H9 (cell line): ENCODE measurements around the gene GAREM1. TPM values are rescaled to one million over a fixed set of nuclear protein-coding genes. Genes with fewer than 3 reads are reported as not detected.

ENCODE experiments used
- DNase-seq: peaks from one replicate; pipeline ENCODE4 v3.0.0-alpha.2; 2017
- H2AFZ ChIP-seq: one replicate; pipeline ENCODE4 v1.6.1; 2013; ENCODE audit warnings: mild to moderate bottlenecking, low read length, control low read depth, moderate library complexity
- H2AK5ac ChIP-seq: 2 replicates; pipeline ENCODE4 v1.6.1; 2013; ENCODE audit warnings: low read length, control low read depth, mixed read lengths; ENCODE audit not compliant: insufficient read length
- H2BK120ac ChIP-seq: one replicate; pipeline ENCODE4 v1.6.1; 2013; ENCODE audit warnings: low read depth, mild to moderate bottlenecking, low read length, control low read depth, inconsistent platforms; ENCODE audit not compliant: poor library complexity, severe bottlenecking
- H2BK12ac ChIP-seq: 2 replicates; pipeline ENCODE4 v1.6.1; 2013; ENCODE audit warnings: low read length, control low read depth, mixed read lengths, low read depth; ENCODE audit not compliant: insufficient read length
- H2BK15ac ChIP-seq: 2 replicates; pipeline ENCODE4 v1.6.1; 2013; ENCODE audit warnings: low read depth, low read length, control low read depth
- H2BK20ac ChIP-seq: one replicate; pipeline ENCODE4 v1.6.1; 2013; ENCODE audit warnings: low read depth, mild to moderate bottlenecking, low read length, control low read depth, inconsistent platforms; ENCODE audit not compliant: poor library complexity, severe bottlenecking
- H2BK5ac ChIP-seq: 2 replicates; pipeline ENCODE4 v1.6.1; 2013; ENCODE audit warnings: low read length, control low read depth, mixed read lengths; ENCODE audit not compliant: insufficient read length
- H3K14ac ChIP-seq: 2 replicates; pipeline ENCODE4 v1.6.1; 2013; ENCODE audit warnings: low read length, control low read depth; ENCODE audit not compliant: insufficient read depth
- H3K18ac ChIP-seq: 2 replicates; pipeline ENCODE4 v1.6.1; 2013; ENCODE audit warnings: low read depth, mild to moderate bottlenecking, mixed read lengths, low read length, control low read depth; ENCODE audit not compliant: insufficient read length
- H3K23ac ChIP-seq: 2 replicates; pipeline ENCODE4 v1.6.1; 2013; ENCODE audit warnings: low read length, control low read depth, mixed read lengths, low read depth; ENCODE audit not compliant: insufficient read length
- H3K23me2 ChIP-seq: 2 replicates; pipeline ENCODE4 v1.6.1; 2013; ENCODE audit warnings: low read depth, mild to moderate bottlenecking, mixed read lengths, low read length, control low read depth; ENCODE audit not compliant: insufficient read length, poor library complexity, severe bottlenecking
- H3K27ac ChIP-seq: 2 replicates; pipeline ENCODE4 v1.5.1; 2013; ENCODE audit warnings: low read length, control low read depth, mixed read lengths, low read depth; ENCODE audit not compliant: insufficient read length
- H3K27me3 ChIP-seq: 2 replicates; pipeline ENCODE4 v1.6.1; 2013; ENCODE audit warnings: low read length, control low read depth, inconsistent platforms; ENCODE audit not compliant: insufficient read depth
- H3K4ac ChIP-seq: 2 replicates; pipeline ENCODE4 v1.6.1; 2013; ENCODE audit warnings: low read depth, mild to moderate bottlenecking, control low read depth, inconsistent platforms, low read length, moderate library complexity
- H3K4me1 ChIP-seq: 2 replicates; pipeline ENCODE4 v1.6.1; 2013; ENCODE audit warnings: low read length, control low read depth, inconsistent platforms; ENCODE audit not compliant: insufficient read depth
- H3K4me2 ChIP-seq: 2 replicates; pipeline ENCODE4 v1.6.1; 2013; ENCODE audit warnings: low read length, control low read depth, mixed read lengths; ENCODE audit not compliant: insufficient read length, insufficient read depth
- H3K56ac ChIP-seq: 2 replicates; pipeline ENCODE4 v1.6.1; 2013; ENCODE audit warnings: low read depth, mild to moderate bottlenecking, mixed read lengths, low read length, control low read depth; ENCODE audit not compliant: insufficient read length
- H3K79me1 ChIP-seq: 2 replicates; pipeline ENCODE4 v1.6.1; 2013; ENCODE audit warnings: low read depth, mild to moderate bottlenecking, moderate library complexity, low read length, control low read depth, inconsistent platforms; ENCODE audit not compliant: insufficient read depth, poor library complexity, severe bottlenecking
- H3K79me2 ChIP-seq: 2 replicates; pipeline ENCODE4 v1.6.1; 2013; ENCODE audit warnings: low read length, control low read depth, inconsistent platforms; ENCODE audit not compliant: insufficient read depth
- H3K9ac ChIP-seq: 2 replicates; pipeline ENCODE4 v1.6.1; 2013; ENCODE audit warnings: low read length, control low read depth, mixed read lengths; ENCODE audit not compliant: insufficient read length; ENCODE audit errors: extremely low read depth
- H3K9me3 ChIP-seq: one replicate; pipeline ENCODE4 v1.6.1; 2013; ENCODE audit warnings: low read depth, low read length, inconsistent platforms; ENCODE audit not compliant: control insufficient read depth
- H3T11ph ChIP-seq: one replicate; pipeline ENCODE4 v1.6.1; 2013; ENCODE audit warnings: mild to moderate bottlenecking, low read length, control low read depth, inconsistent platforms
- H4K20me1 ChIP-seq: one replicate; pipeline ENCODE4 v1.6.1; 2013; ENCODE audit not compliant: control insufficient read depth, insufficient read length, insufficient read depth
- H4K5ac ChIP-seq: 2 replicates; pipeline ENCODE4 v1.6.1; 2013; ENCODE audit warnings: low read depth, mild to moderate bottlenecking, mixed read lengths, low read length, control low read depth; ENCODE audit not compliant: insufficient read length
- H4K8ac ChIP-seq: replicated peaks from 2 replicates; pipeline ENCODE4 v1.6.1; 2013; ENCODE audit warnings: low read length, control low read depth, mixed read lengths, low read depth; ENCODE audit not compliant: insufficient read length
- H4K91ac ChIP-seq: 2 replicates; pipeline ENCODE4 v1.6.1; 2013; ENCODE audit warnings: low read depth, mild to moderate bottlenecking, moderate library complexity, mixed read lengths, low read length, control low read depth; ENCODE audit not compliant: insufficient read length
- H3K27ac Mint-ChIP-seq, 3 experiments: 2 replicates in 2 of 3; 3 replicates in 1 of 3; pipeline ENCODE4 v1.8.0; 2020 to 2021; ENCODE audit warnings: mixed read lengths in 3 of 3, mild to moderate bottlenecking in 1 of 3, moderate library complexity in 1 of 3
- H3K27me3 Mint-ChIP-seq: 2 replicates; pipeline ENCODE4 v1.8.0; 2021; ENCODE audit warnings: low read depth, mild to moderate bottlenecking, moderate library complexity, mixed read lengths
- H3K36me3 Mint-ChIP-seq, 3 experiments: 2 replicates in 2 of 3; 3 replicates in 1 of 3; pipeline ENCODE4 v1.8.0; 2020 to 2021; ENCODE audit warnings: low read depth in 3 of 3, mixed read lengths in 3 of 3; ENCODE audit not compliant: insufficient read depth in 1 of 3
- H3K4me1 Mint-ChIP-seq, 2 experiments: 2 replicates each; pipeline ENCODE4 v1.8.0; 2020; ENCODE audit warnings: mixed read lengths in 2 of 2
- H3K4me3 Mint-ChIP-seq, 2 experiments: 2 replicates in 1 of 2; 3 replicates in 1 of 2; pipeline ENCODE4 v1.8.0; 2020 to 2021; ENCODE audit warnings: mild to moderate bottlenecking in 2 of 2, mixed read lengths in 2 of 2, moderate library complexity in 1 of 2
- H3K9me3 Mint-ChIP-seq, 2 experiments: 2 replicates in 1 of 2; 3 replicates in 1 of 2; pipeline ENCODE4 v1.8.0; 2020; ENCODE audit warnings: mild to moderate bottlenecking in 2 of 2, mixed read lengths in 2 of 2, moderate library complexity in 1 of 2
- WGBS: extraction: QIAGEN DNeasy Blood & Tissue Kit; methylation state at CpG from one replicate; pipeline ENCODE4 v1.1.7; 2013; ENCODE audit warnings: missing lambda C conversion rate, low lambda C conversion rate, mixed read lengths; ENCODE audit not compliant: insufficient read length; ENCODE audit errors: extremely low coverage; 5-methylcytosine and 5-hydroxymethylcytosine counted together
- total RNA-seq: library from RNA; stranded (reverse); gene quantifications from 2 replicates; pipeline ENCODE4 v1.2.1, GENCODE V29; 2021
- TF ChIP-seq, protein P1 (sequence below): fragments of 200-600 bp; sonication (generic); conservative IDR thresholded peaks from 3 replicates; pipeline ENCODE4 v1.8.0; 2021; ENCODE audit warnings: antibody characterized with exemption, mild to moderate bottlenecking

Gene GAREM1
- total RNA-seq, 1 experiment from 2014 or later: 4.4 TPM

- peak overlapping the region in 1 of 3 experiments; percentile 21; a peak in 1 of 7 replicates for H3K27ac Mint-ChIP-seq
- H3K23ac ChIP-seq: no peak overlapping the region
- no peak overlapping the region for H4K8ac ChIP-seq
- H3K79me1 ChIP-seq: no peaks in the 10 kb centered on the region
- H3K4me1 Mint-ChIP-seq: peaks cover 0 to 6% of the 10 kb centered on the region in 2 experiments; a peak in 1 of 4 replicates
- H4K5ac ChIP-seq: no peak overlapping the region
- H3K27me3 Mint-ChIP-seq: no peaks in the 10 kb centered on the region
- TF ChIP-seq, protein P1, sequence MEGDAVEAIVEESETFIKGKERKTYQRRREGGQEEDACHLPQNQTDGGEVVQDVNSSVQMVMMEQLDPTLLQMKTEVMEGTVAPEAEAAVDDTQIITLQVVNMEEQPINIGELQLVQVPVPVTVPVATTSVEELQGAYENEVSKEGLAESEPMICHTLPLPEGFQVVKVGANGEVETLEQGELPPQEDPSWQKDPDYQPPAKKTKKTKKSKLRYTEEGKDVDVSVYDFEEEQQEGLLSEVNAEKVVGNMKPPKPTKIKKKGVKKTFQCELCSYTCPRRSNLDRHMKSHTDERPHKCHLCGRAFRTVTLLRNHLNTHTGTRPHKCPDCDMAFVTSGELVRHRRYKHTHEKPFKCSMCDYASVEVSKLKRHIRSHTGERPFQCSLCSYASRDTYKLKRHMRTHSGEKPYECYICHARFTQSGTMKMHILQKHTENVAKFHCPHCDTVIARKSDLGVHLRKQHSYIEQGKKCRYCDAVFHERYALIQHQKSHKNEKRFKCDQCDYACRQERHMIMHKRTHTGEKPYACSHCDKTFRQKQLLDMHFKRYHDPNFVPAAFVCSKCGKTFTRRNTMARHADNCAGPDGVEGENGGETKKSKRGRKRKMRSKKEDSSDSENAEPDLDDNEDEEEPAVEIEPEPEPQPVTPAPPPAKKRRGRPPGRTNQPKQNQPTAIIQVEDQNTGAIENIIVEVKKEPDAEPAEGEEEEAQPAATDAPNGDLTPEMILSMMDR: no peak
- no peak overlapping the region for H2BK5ac ChIP-seq
- H3K9me3 ChIP-seq: no peaks in the 10 kb centered on the region
- no peak overlapping the region for H3K56ac ChIP-seq
- H3K4me1 ChIP-seq: no peaks in the 10 kb centered on the region
- H3K23me2 ChIP-seq: no peaks in the 10 kb centered on the region
- no peak overlapping the region for H3K4me3 Mint-ChIP-seq
- WGBS: no CpG with 5 or more reads among the region's 3 CpGs
- no peak overlapping the region for H3T11ph ChIP-seq
- no peaks in the 10 kb centered on the region for H3K79me2 ChIP-seq
- DNase-seq: no peak
- H4K20me1 ChIP-seq: no peaks in the 10 kb centered on the region
- no peak overlapping the region for H2AFZ ChIP-seq
- H2BK12ac ChIP-seq: no peak overlapping the region
- no peak overlapping the region for H2BK15ac ChIP-seq
- H3K4ac ChIP-seq: no peak overlapping the region
- no peak overlapping the region for H3K18ac ChIP-seq
- H3K4me2 ChIP-seq: no peak overlapping the region
- H3K27me3 ChIP-seq: no peaks in the 10 kb centered on the region
- no peak overlapping the region for H4K91ac ChIP-seq
- H3K36me3 Mint-ChIP-seq: no peaks in the 10 kb centered on the region
- no peak overlapping the region for H3K27ac ChIP-seq
- H2BK20ac ChIP-seq: no peak overlapping the region
- no peak overlapping the region for H3K14ac ChIP-seq
- H3K9me3 Mint-ChIP-seq: no peaks in the 10 kb centered on the region
- H2BK120ac ChIP-seq: no peak overlapping the region
- no peak overlapping the region for H2AK5ac ChIP-seq
- H3K9ac ChIP-seq: no peak overlapping the region
Observed at GRCh38 chr18:32219431-32220018, 251.2 kb downstream of the GAREM1 start.
